AG08396 (cell line): ENCODE results near the gene ZNF169.
"Not testable (repeated sequence)": the region's sequence is repeated elsewhere in the genome, so short reads cannot be mapped to it uniquely, and the experiment has no call there.

ENCODE experiments used
- DNase-seq: peaks from one replicate; pipeline ENCODE4 v3.0.0; 2012; ENCODE audit warnings: low spot score, mixed read lengths

ZNF169 gene

DNA sequence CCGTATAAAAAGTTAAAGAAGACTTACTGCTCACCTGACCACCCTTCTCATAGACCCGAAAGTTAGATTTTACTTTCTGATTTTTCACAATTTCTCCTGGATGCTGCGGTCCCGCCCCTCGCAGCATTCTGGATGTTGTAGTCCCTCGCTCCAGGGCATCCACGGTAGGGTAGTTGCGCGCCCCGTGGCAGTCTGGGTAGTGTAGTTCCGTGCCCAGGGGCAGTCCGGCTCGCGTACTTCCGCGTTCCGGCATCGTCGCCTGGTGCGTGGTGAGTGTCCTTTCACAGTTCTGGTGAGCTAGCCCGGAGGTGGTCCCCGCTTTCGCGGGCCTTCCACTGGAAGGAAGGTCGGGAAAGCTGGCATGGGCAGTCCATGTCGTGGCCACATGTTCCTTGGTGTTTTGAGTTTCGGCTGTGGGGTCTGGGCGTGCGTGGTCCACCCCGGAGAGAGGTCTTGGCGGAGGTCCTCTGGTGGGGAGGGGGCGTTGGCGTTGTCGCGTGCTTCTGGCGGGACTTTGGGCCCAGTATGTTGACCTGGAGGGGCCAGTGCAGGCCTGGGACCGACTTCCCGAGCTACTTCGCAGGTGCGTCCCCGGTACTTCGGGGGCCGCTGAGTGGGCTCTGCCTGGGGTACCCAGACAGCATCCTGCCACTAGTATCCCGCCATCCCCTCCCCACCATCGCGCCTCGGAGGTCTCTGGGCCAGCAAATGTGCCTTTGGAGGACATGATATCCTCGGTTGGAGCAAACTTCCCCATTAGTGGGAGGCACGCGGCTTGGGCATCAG is at the start of gene ZNF169:
TSS of gene ZNF169 (plus strand) at position 222 of the 786 bp plus-strand sequence. CDS start 19,515 bp downstream, outside the sequence.
- DNase-seq, result peak; percentile 96

DNA sequence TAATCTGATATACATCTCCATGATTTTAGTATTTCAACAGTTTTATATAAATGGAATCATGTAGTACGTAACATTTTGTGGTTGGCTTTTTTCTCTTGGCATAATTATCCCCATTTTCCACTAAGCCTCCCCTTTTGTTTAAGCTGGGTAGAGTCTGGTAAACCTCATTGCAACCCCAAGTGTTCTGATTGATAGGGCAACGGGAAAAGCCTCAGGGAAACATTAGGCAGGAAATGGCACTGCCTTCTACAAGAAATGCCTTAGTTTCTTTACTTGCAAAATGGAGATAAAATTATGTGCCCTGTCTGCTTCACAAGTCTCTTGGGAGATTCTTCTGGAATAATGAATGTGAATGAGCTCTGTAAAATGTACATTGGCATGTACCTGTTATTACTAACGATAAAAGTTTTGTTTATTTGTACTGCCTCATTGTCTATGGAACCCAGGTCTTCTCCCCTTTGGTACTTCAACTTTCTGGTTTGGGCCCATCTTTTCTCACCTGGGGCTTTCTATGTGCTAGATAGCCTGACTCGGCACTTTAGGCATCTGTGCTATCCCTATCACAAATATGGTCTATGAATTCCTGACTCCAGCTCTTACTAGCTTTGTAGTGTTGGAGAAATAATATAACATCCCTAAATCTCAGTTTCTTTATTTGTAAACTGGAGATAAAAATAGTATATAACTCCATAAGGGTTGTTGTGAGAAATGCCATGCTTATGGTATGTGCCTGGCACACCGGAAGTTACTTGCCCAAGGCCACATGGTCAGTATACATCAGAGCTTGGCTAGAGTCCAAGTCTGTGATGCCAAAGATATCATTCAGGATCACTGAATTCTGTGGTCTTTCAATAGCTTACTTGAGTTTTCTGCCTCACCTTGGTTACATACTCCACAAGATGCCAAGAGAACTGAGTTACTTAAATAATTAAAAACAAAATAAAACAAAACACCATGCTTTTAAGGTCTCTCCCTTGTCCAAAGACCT is 48.2 kb upstream of the ZNF169 start:
- DNase-seq, result no peak

DNA sequence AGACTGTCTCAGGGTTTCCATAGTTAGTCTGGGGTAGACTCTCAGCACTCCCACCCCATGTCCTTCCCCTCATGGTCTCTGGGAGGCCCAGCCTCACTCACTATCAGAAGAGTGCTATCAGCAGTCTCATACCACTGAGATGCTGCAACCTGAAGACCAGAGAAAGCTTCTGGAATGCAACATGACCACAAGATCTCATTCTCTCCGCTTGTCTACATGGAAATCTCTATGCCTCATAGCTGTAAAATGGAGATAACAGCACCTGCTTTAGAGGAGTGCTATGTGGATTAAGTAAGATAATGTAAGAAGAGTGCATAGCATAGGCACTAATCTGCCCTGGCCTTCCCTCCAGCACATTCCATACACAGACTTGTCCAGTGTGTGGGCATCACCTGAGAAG is 47.0 kb upstream of the ZNF169 start:
- no peak for DNase-seq

DNA sequence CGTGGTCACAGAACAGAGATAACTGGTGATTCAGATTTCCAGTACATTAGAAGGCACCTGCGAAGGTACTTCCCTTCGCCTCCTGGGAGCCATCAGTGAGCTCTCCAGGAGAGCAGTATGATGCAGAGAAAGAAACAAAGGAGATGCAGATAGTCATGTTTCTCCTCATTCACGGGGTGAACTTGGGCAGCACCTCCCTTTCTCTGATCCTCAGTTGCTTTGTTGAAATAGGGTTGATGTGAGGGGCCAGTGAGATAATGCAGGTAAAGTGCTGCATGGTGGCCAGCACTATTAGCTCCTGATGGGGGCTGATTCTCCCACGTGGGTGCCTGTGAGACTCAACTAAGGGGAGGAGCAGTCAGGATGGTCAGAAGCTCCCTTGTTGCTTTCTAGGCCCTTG is 46.6 kb upstream of the ZNF169 start:
- DNase-seq, result no peak

DNA sequence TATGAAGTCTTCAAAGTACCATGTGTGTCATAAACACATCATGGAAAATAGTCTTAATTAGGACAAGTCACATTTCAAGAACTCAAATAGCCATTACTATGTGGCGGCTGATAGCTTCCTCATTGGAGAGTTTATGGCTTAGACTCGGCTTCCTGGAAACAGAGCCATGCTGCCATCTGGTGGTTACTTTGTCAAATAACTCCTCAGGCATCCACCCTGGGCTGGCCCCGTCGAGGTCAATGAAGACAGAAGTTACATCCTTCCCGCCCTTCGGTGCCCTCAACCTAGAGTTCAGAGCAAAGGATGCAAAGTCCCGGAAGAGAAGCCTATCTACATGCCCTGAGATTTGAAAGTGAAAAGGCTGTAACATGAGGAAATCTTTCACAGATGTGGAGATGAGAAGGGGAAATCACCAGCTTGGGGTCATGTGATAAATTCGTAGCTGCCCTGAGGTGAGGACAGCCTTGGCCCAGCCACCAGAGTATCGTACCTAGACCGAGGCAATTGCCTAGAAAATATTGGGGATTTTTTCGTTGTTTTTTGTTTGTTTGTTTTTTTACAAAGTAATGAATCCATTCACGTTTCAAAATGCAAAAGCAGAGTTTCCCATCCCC is 45.5 kb upstream of the ZNF169 start:
- DNase-seq, result peak; percentile 79

DNA sequence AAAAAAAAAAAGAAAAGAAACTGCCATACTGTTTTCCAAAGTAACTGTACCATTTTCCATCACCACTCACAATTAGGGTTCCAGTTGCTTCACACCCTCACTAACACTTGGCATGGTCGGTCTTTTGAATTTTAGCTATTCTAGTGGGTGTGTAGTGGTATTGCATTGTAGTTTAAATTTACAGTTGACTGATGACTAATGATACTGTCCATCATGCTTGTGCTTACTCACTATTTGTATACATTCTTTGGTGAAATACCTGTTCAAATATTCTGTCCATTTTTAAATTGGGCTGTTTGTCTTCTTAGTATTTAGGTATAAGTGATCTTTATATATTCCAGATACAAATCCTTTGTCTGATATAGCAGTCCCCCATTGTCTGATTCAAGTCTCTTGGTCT is 36.2 kb upstream of the ZNF169 start:
- no peak for DNase-seq

DNA sequence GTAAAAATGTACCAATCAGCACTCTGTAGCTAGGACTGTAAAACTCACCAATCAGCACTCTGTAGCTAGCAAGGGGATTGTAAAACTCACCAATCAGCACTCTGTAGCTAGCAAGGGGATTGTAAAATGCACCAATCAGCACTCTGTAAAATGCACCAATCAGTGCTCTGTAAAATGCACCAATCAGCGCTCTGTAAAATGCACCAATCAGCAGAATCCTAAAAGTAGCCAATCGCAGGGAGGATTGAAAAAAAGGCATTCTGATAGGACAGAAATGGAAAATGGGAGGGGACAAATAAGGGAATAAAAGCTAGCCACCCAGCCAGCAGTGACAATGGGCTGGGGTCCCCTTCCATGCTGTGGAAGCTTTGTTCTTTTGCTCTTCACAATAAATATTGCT is 33.7 kb upstream of the ZNF169 start:
- DNase-seq, result not testable (repeated sequence)

DNA sequence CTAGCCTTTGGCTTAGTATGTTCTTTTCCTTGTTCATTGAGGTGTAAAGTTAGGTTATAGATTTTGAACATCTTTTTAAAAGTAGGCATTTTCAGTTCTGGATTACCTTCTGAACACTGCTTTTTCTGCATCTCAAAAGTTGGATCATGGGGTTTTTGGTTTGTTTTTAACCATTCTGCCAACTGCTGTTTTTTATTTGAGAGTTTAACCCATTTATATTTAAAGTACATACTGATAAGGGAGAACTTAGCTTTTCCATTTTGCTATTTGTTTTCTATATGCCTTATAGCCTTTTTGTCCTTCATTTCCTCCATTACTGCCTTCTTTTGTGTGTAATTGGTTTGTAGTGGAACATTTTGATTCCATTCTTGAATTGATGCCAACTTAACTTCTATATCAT is 30.5 kb upstream of the ZNF169 start:
- no peak for DNase-seq

DNA sequence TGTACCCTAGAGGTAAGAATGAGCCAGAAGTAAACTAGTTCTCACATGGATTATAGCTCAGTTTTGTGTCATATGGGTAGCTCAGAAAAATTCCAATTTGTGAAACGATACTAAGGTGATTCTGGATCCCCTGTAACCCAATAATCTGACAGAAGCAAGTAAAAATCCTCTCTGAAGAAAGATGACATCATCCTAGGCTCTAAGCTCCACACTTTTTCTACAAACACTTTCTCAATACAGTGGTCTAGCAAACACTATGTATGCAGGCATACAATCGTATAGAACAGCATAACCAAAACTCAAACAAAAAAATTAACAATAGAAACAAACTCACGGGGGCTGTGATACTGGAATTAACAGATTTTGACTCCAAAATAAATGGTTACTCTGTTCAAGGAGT is 26.7 kb upstream of the ZNF169 start:
- no peak for DNase-seq

DNA sequence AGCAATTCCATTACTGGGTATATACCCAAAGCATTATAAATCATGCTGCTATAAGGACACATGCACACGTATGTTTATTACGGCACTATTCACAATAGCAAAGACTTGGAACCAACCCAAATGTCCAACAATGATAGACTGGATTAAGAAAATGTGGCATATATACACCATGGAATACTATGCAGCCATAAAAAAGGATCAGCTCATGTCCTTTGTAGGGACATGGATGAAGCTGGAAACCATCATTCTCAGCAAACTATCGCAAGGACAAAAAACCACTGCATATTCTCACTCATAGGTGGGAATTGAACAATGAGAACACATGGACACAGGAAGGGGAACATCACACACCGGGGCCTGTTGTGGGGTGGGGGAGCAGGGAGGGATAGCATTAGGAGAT is 18.0 kb upstream of the ZNF169 start:
- not testable (repeated sequence) for DNase-seq

DNA sequence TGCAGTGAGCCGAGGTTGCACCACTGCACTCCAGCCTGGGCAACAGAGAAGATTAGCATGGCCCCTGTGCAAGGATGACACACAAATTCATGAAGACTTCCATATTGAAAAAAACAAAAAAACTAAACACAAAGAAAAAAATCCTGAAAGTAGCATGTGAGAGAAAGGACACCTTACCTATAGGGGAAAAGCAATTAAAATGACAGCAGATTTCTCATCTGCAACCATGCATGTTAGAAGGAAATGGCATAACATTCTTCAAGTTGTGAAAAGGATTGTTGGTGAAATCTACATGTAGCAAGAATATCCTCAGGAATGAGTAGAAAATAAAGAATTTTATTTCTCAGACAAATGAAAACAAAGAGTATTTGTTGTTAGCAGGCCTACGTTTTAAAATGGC is 13.4 kb upstream of the ZNF169 start:
- no peak for DNase-seq

DNA sequence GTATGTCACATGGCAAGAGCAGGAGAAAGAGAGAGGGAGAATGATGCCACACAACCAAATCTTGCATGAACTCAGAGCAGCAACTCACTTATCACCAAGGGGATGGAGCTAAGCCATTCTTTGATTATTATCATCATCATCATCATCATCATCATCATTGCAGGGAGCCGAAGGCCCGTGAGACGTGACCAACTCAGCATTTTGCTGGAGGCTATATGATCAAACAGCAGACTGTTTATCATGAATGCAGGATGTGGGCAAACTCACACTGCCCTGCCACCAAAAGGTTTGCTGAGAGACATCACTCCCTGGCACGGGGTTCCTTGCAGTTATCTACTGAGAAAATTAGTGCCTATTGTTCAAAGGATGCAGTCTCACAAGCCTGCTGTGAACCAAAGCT is 8.6 kb upstream of the ZNF169 start:
- DNase-seq, result no peak

DNA sequence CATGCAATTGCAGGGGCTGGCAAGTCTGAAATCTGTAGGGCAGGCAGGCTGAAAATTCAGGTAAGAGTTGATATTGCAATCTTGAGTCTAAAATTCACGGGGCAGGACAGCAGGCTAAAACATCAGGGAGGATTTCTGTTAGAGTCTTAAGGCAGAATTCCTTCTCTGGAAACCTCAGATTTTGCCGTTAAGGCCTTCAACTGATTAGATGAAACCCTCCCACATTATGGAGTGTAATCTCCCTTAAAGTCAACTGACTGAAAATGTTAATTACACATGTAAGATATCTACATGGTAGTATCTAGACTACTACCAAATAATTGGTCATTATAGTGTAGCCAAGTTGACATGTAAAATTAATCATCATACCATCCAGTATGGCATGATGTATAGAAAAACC is 3.1 kb upstream of the ZNF169 start:
- DNase-seq, result no peak

DNA sequence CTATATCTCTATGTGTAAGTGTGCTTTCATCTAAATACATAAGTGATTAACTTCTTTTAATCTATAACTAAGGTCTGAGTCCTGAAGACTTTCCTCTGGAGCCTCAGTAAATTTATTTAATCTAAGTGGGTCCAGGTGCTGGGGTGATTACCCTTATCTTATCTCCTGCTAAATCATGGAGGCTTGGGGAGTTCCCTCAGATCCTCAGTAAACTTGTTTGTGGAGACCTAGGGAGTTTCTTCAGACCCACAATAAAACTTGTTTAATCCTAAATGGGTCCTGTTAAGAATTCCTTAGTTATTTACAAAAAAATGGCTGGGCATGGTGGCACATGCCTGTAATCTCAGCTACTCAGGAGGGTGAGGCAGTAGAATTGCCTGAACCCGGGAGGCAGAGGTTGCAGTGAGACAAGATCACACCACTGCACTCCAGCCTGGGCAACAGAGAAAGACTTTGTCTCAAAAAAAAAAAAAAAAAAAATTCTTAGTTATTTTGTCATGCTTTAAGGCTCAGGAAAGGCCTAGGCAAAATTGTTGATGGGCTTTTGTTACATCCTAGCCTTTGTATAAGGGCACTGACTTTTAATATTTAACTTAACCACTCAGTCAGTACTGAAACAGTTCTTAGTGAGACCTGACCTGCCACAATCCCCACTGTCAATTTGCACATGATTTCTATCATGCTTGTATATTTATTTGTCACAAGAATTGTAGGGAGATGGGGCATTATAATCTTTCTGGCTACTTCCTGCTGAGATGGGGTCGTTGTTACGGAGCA is 6.7 kb downstream of the ZNF169 start:
- not testable (repeated sequence) for DNase-seq

DNA sequence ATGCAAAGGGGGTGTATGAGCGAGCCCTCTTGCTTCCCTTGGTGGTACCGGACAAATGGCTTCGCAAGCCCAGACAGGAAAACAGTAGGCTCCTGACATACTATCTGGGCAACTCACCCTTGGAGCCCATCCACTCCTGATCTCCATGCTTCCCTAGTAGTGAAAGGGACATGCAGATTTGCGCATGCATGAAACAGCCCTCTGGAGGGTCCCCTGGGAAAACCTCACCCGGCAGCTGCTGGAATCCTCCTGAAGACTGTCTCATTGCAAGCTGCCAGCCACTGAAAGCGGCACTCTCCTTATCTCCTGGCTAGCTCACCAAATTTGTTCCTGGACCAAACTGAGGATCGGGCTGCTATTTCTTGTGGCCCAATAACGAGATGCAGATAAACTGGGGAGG is 10.2 kb downstream of the ZNF169 start:
- DNase-seq, result no peak

DNA sequence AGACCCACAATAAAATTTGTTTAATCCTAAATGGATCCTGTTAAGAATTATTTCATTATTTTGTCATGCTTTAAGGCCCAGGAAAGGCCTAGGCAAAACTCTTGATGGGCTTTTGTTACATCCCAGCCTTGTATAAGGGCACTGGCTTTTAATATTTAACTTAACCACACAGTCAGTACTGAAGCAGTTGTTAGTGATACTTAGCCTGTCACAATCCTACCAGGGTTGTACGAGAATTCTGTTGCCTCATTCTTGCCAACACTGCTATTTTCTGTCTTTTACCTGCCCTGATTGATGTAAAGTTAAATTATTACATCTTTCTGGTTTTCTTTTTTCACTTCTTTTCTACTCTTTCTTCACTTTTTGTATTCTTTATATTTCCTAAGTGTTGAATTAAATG is 10.9 kb downstream of the ZNF169 start:
- DNase-seq, result no peak

DNA sequence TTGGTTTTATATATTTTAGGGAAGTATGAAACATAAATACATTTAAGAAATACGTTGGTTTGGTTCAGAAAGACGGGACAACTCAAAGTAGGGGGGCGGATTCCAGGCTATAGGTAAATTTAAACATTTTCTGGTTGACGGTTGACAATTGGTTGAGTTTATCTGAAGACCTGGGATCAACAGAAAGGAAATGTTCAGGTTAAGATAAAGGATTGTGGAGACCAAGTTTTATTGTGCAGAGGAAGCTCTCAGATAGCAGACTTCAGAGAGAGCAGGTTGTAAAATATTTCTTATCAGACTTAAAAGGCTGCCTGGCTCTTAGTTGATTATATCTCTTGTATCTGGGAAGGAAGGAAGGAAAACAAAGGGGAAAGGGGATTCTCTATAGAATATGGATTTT is 17.9 kb downstream of the ZNF169 start:
- DNase-seq, result not testable (repeated sequence)

DNA sequence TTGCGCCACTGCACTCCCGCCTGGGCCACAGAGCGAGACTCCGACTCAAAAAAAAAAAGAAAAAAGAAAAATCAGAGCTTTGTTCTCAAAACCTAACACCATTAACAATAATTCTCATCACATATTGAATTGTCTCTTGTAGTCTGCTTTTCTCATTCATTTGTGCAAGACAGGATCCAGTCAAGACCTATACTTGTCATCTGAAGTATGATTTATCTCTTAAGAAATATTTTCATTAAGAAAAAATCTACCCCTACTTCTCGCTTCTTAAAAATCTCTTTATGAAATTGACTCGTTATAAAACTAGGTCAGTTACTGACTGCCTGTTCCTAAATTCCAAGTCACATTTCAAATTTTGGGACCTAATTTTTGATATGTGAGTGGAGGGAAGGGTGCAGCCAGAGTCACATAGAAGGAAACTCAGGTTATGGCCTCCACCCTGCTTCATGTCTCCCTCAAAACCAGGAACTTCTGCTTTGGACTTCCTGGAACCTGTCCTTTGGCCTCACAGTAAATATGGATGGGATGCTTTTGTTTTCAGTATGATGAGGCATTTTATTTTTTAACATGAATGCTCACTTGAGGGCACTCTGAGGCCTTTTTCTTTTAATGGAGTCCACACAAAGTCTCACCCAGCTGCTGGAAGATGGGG is 18.9 kb downstream of the ZNF169 start:
- DNase-seq, result no peak

DNA sequence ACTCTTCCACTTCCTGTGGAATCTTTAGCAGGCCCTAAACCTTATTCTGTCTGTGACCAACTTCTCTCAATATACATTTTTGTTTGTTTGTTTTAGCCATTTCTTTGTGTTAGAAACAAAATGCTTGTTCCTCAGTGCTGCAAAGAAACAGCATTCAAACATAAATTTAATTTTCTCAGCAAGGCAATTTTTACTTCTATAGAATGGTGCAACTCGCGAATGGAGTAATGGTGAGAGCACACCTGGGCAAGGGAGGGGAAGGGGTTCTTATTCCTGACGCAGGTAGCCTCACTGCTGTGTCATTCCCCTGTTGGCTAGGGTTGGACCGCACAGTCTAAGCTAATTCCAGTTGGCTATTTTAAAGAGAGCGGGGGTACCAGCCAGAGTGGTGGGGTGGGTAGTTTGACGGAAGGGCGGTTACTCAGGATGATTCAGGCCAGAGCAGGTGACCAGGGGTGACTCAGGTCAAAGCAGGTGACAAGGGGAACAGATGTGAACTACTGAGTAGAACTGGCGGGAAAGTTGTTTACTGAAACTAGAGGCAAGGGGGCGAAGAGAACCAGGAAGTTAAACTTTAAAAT is 21.4 kb downstream of the ZNF169 start:
- DNase-seq, result no peak

DNA sequence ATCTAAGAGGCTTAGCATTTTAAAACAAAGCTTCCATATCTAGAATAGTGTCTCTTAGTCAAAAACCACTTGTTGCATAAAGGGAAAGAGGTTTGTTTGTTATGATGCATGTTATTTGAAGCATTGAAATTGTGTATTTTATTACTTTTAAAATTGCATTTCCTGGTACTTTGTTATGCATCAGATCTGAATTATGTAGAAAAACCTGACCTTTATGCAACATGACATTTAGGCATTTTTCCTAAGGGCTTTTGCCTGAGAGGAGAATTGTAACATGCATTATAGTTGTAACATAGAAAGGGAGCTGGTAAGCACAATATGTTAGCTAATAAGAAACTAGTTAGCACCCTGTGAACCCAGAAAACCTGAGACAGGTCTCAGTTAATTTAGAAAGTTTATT is 22.0 kb downstream of the ZNF169 start:
- no peak for DNase-seq

DNA sequence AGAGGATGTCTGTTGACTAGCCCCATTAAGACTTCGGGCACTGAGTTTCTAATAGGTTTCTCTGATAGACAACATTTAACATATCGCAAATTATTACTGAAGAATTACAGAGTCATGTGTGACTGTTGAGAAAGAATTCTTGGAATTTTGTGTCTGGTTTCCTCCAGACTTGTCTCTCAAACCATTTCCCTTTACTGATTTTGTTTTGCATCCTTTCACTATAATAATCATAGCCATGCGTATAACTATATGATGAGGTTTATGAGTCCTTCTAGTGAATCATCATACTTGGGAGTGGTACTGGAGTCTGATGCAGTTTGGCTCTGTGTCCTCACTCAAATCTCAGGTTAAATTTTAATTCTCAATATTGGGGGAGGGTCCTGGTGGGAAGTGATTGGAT is 27.0 kb downstream of the ZNF169 start:
- no peak for DNase-seq
